ENCODE measurements around the gene MYMX.

GRCh38 chr6:44266347-44266746 lies 49.6 kb downstream of the MYMX start:
- no peak for TF ChIP-seq CTCF (tag by site-specific recombination; IDR thresholded peaks at IDR 0.05)
- TF ChIP-seq YY1 (tag by site-specific recombination; IDR thresholded peaks at IDR 0.05), result no peak
- no peak for TF ChIP-seq ZNF449 (tag by site-specific recombination; IDR thresholded peaks at IDR 0.05)
- no peak for TF ChIP-seq ZBTB11 (tag by site-specific recombination; conservative IDR thresholded peaks at IDR 0.05; ENCODE audit: low read depth)
- no peak for TF ChIP-seq KLF9 (tag by site-specific recombination; IDR thresholded peaks at IDR 0.05; ENCODE audit: low read depth)
- no peak for TF ChIP-seq ZNF398 (tag by site-specific recombination; IDR thresholded peaks at IDR 0.05)
- no peak for TF ChIP-seq ZNF184 (tag by site-specific recombination; IDR thresholded peaks at IDR 0.05)
- no peak for TF ChIP-seq ZNF133 (tag by site-specific recombination; IDR thresholded peaks at IDR 0.05)
- TF ChIP-seq ZBTB8A (tag by site-specific recombination; IDR thresholded peaks at IDR 0.05), result no peak

Data from HEK293 (cell line).